Liver (tissue), 9 donors: ENCODE results near the gene CTNS. TPM values are rescaled to one million over a fixed set of nuclear protein-coding genes. Genes with fewer than 3 reads are reported as not detected.

Experiments
- DNase-seq: peaks from one replicate; pipeline ENCODE4 v3.0.0-alpha.2; 2017; ENCODE audit warnings: low spot score
- H3K27ac ChIP-seq, 2 donors: one replicate each; pipeline ENCODE4 v1.7.0; 2013; ENCODE audit warnings: inconsistent platforms in 2 of 2, low read length in 2 of 2, control low read depth in 1 of 2, low read depth in 1 of 2, mild to moderate bottlenecking in 1 of 2
- H3K27me3 ChIP-seq, 4 donors: one replicate each; pipeline versions ENCODE4 v1.6.1 to v1.7.0; 2013; ENCODE audit warnings: low read length in 3 of 4, inconsistent platforms in 1 of 4, mild to moderate bottlenecking in 1 of 4, moderate library complexity in 1 of 4; ENCODE audit not compliant: control insufficient read depth in 4 of 4, insufficient read depth in 4 of 4
- H3K36me3 ChIP-seq, 4 donors: one replicate each; pipeline versions ENCODE4 v1.6.1 to v1.7.0; 2013; ENCODE audit warnings: low read length in 3 of 4, mild to moderate bottlenecking in 3 of 4, low read depth in 1 of 4, moderate library complexity in 1 of 4; ENCODE audit not compliant: control insufficient read depth in 4 of 4, insufficient read depth in 3 of 4
- H3K4me1 ChIP-seq, 4 donors: one replicate each; pipeline versions ENCODE4 v1.6.1 to v1.7.0; 2013; ENCODE audit warnings: low read length in 3 of 4, mild to moderate bottlenecking in 3 of 4, moderate library complexity in 1 of 4; ENCODE audit not compliant: control insufficient read depth in 4 of 4, insufficient read depth in 4 of 4
- H3K4me3 ChIP-seq, 3 donors: one replicate each; pipeline versions ENCODE4 v1.6.1 to v1.7.0; 2013; ENCODE audit warnings: low read length in 3 of 3, control low read depth in 1 of 3, low read depth in 1 of 3, mild to moderate bottlenecking in 1 of 3
- H3K9ac ChIP-seq, 2 donors: one replicate each; pipeline ENCODE4 v1.7.0; 2013; ENCODE audit warnings: low read length in 2 of 2, mild to moderate bottlenecking in 2 of 2, moderate library complexity in 2 of 2, control low read depth in 1 of 2, low read depth in 1 of 2
- H3K9me3 ChIP-seq, 4 donors: one replicate each; pipeline versions ENCODE4 v1.6.1 to v1.7.0; 2013; ENCODE audit warnings: low read length in 3 of 4; ENCODE audit not compliant: control insufficient read depth in 4 of 4
- EGR1 ChIP-seq, 2 donors: IDR thresholded peaks; 2 replicates each; pipeline ENCODE4 v1.6.1; 2016 to 2018; ENCODE audit warnings: antibody characterized with exemption in 2 of 2, low read depth in 2 of 2
- FOXA1 ChIP-seq: IDR thresholded peaks from 2 replicates; pipeline ENCODE4 v1.6.1; 2016; ENCODE audit warnings: antibody characterized with exemption
- FOXA2 ChIP-seq: IDR thresholded peaks from 2 replicates; pipeline ENCODE4 v1.6.1; 2016; ENCODE audit warnings: antibody characterized with exemption
- GABPA ChIP-seq, 2 donors: IDR thresholded peaks in 1 of 2; conservative IDR thresholded peaks in 1 of 2; 2 replicates each; pipeline ENCODE4 v1.6.1; 2016; ENCODE audit warnings: antibody characterized with exemption in 2 of 2, mild to moderate bottlenecking in 1 of 2, moderate library complexity in 1 of 2
- HNF4A ChIP-seq, 2 donors: conservative IDR thresholded peaks; 2 replicates each; pipeline ENCODE4 v1.6.1; 2016; ENCODE audit warnings: antibody characterized with exemption in 2 of 2, mild to moderate bottlenecking in 2 of 2
- HNF4G ChIP-seq: IDR thresholded peaks from 2 replicates; pipeline ENCODE4 v1.6.1; 2016; ENCODE audit warnings: antibody characterized with exemption
- JUND ChIP-seq, 2 donors: IDR thresholded peaks; 2 replicates each; pipeline ENCODE4 v1.6.1; 2016; ENCODE audit warnings: antibody characterized with exemption in 2 of 2
- MAX ChIP-seq: IDR thresholded peaks from 2 replicates; pipeline ENCODE4 v1.6.1; 2016; ENCODE audit warnings: antibody characterized with exemption
- NR2F2 ChIP-seq: IDR thresholded peaks from 2 replicates; pipeline ENCODE4 v1.6.1; 2016; ENCODE audit warnings: antibody characterized with exemption
- RAD21 ChIP-seq, 2 donors: IDR thresholded peaks; 2 replicates each; pipeline ENCODE4 v1.6.1; 2016; ENCODE audit warnings: antibody characterized with exemption in 2 of 2, mild to moderate bottlenecking in 2 of 2
- REST ChIP-seq: IDR thresholded peaks from 2 replicates; pipeline ENCODE4 v1.6.1; 2016; ENCODE audit warnings: antibody characterized with exemption, mild to moderate bottlenecking
- RXRA ChIP-seq, 2 donors: IDR thresholded peaks; 2 replicates each; pipeline ENCODE4 v1.6.1; 2017 to 2018; ENCODE audit warnings: antibody characterized with exemption in 2 of 2, mild to moderate bottlenecking in 1 of 2
- SP1 ChIP-seq: IDR thresholded peaks from 2 replicates; pipeline ENCODE4 v1.6.1; 2018; ENCODE audit warnings: antibody characterized with exemption, mild to moderate bottlenecking
- TAF1 ChIP-seq: conservative IDR thresholded peaks from 2 replicates; pipeline ENCODE4 v1.6.1; 2016; ENCODE audit warnings: antibody characterized with exemption, mild to moderate bottlenecking
- YY1 ChIP-seq: IDR thresholded peaks from 2 replicates; pipeline ENCODE4 v1.6.1; 2016; ENCODE audit warnings: antibody characterized with exemption, mild to moderate bottlenecking
- ZBTB33 ChIP-seq: IDR thresholded peaks from 2 replicates; pipeline ENCODE4 v1.6.1; 2016; ENCODE audit warnings: antibody characterized with exemption
- WGBS: extraction: QIAGEN DNeasy Blood & Tissue Kit; methylation state at CpG from one replicate; pipeline ENCODE4 v1.1.7; 2013; 5-methylcytosine and 5-hydroxymethylcytosine counted together
- polyA plus RNA-seq, 2 donors: library from polyadenylated mRNA; stranded (reverse) in 1 of 2; unstranded in 1 of 2; fragments of 200-250 nt in 1 of 2; fragments of >200 nt in 1 of 2; fragmentation: Nextera tagmentation in 1 of 2; extraction: Ambion mirVana in 1 of 2; gene quantifications; one replicate each; pipeline versions ENCODE4 v1.2.1 to v1.2.3, GENCODE V29; 2013 to 2015
- total RNA-seq, 2 donors: library from RNA; depleted of rRNA; stranded (reverse); fragments of >200 nt; gene quantifications; one replicate each; pipeline ENCODE4 v1.2.3, GENCODE V29; 2014
- TF ChIP-seq, protein P1 (sequence below): IDR thresholded peaks from 2 replicates; pipeline ENCODE4 v1.6.1; 2016; ENCODE audit warnings: antibody characterized with exemption
- TF ChIP-seq, protein P2 (sequence below): fragments of 150-350 bp; IDR thresholded peaks from 2 replicates; pipeline ENCODE4 v1.5.1; 2017; ENCODE audit warnings: improper control_type of control experiment, low read depth, low read length; ENCODE audit not compliant: missing input control
- donor health status: healthy.
- donor health status: healthy.
- donor health status: healthy.
- donor health status: healthy.
- donor health status: healthy.

CTNS gene
- total and polyA plus RNA-seq, 4 donors = 6.6 to 15.3 (median 9.6) TPM

- H3K9ac ChIP-seq = no peak overlapping the region
- TF ChIP-seq, protein P1, sequence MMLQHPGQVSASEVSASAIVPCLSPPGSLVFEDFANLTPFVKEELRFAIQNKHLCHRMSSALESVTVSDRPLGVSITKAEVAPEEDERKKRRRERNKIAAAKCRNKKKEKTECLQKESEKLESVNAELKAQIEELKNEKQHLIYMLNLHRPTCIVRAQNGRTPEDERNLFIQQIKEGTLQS = no peak
- TF ChIP-seq YY1 (no peak), GABPA (IDR thresholded peaks at IDR 0.05 in 1 of 2, conservative IDR thresholded peaks at IDR 0.05 in 1 of 2) (no peak), SP1 (no peak), MAX (no peak), RAD21 (IDR thresholded peaks at IDR 0.05) (no peak), HNF4A (conservative IDR thresholded peaks at IDR 0.05) (no peak), RXRA (IDR thresholded peaks at IDR 0.05) (no peak), FOXA2 (no peak), NR2F2 (no peak), HNF4G (no peak), ZBTB33 (no peak), TAF1 (no peak), REST (no peak)
- TF ChIP-seq, protein P2, sequence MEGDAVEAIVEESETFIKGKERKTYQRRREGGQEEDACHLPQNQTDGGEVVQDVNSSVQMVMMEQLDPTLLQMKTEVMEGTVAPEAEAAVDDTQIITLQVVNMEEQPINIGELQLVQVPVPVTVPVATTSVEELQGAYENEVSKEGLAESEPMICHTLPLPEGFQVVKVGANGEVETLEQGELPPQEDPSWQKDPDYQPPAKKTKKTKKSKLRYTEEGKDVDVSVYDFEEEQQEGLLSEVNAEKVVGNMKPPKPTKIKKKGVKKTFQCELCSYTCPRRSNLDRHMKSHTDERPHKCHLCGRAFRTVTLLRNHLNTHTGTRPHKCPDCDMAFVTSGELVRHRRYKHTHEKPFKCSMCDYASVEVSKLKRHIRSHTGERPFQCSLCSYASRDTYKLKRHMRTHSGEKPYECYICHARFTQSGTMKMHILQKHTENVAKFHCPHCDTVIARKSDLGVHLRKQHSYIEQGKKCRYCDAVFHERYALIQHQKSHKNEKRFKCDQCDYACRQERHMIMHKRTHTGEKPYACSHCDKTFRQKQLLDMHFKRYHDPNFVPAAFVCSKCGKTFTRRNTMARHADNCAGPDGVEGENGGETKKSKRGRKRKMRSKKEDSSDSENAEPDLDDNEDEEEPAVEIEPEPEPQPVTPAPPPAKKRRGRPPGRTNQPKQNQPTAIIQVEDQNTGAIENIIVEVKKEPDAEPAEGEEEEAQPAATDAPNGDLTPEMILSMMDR = no peak
- no peak for DNase-seq
- no peaks in the 10 kb centered on the region for H3K9me3 ChIP-seq
- 81% methylated on average over 12 of the region's 12 CpGs for WGBS
- H3K27ac ChIP-seq = no peak overlapping the region
- no peaks in the 10 kb centered on the region for H3K36me3 ChIP-seq
- no peaks in the 10 kb centered on the region for H3K27me3 ChIP-seq
- no peak overlapping the region for H3K4me3 ChIP-seq
- H3K4me1 ChIP-seq = no peaks in the 10 kb centered on the region
These were observed 44.5 kb downstream of the CTNS start for GRCh38 chr17:3681057-3681456.

- no peaks in the 10 kb centered on the region for H3K27me3 ChIP-seq
- 81% methylated on average over 20 of the region's 20 CpGs for WGBS
- H3K4me1 ChIP-seq = no peaks in the 10 kb centered on the region
- no peaks in the 10 kb centered on the region for H3K9me3 ChIP-seq
- no peak overlapping the region for H3K9ac ChIP-seq
- no peak overlapping the region for H3K27ac ChIP-seq
- H3K36me3 ChIP-seq = no peaks in the 10 kb centered on the region
- no peak overlapping the region for H3K4me3 ChIP-seq
- DNase-seq = no peak
- TF ChIP-seq HNF4G = no peak
- no peak for TF ChIP-seq ZBTB33
- no peak for TF ChIP-seq RAD21 (IDR thresholded peaks at IDR 0.05)
- TF ChIP-seq FOXA1 = no peak
- no peak for TF ChIP-seq TAF1
- no peak for TF ChIP-seq MAX
- TF ChIP-seq, protein P1 = no peak
- TF ChIP-seq FOXA2 = no peak
- TF ChIP-seq JUND (IDR thresholded peaks at IDR 0.05) = no peak
- TF ChIP-seq EGR1 (IDR thresholded peaks at IDR 0.05; ENCODE audit: low read depth in 2 of 2) = no peak
- TF ChIP-seq, protein P2 = no peak
- no peak for TF ChIP-seq SP1
- TF ChIP-seq YY1 = no peak
- no peak for TF ChIP-seq RXRA (IDR thresholded peaks at IDR 0.05)
- TF ChIP-seq HNF4A (conservative IDR thresholded peaks at IDR 0.05) = no peak
- TF ChIP-seq NR2F2 = no peak
- no peak for TF ChIP-seq GABPA (IDR thresholded peaks at IDR 0.05 in 1 of 2, conservative IDR thresholded peaks at IDR 0.05 in 1 of 2)
These were observed 45.0 kb downstream of the CTNS start for GRCh38 chr17:3681565-3681964.
